Measurements from ENCODE around the gene BBOX1.

The BBOX1 gene

DNA sequence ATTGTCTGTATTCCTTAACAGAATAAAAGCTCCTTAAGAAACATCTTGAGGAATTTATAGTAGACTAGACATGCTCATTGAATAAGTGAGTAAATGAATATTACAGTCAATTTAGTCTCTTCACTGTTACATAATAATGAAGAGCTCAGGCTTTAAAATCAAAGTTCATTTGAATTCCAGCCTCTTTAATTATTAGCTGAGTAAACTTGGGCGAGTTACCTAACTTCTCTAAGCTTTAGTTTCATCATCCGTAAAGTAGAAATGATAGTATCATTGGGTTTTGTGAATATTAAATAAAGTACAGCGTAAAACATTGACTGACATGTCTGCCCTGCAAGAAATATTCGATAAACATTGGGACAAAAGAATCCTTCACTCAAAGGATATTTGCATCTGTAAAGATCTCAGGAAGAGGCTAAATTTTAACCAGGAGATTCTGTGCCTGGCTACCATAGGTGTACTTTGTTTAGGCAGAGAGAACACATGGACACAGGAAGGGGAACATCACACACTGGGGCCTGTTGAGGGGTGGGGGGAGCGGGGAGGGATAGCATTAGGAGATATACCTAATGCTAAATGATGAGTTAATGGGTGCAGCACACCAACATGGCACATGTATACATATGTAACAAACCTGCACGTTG, 15.2 kb upstream of the BBOX1 start:
- no peak for DNase-seq

DNA sequence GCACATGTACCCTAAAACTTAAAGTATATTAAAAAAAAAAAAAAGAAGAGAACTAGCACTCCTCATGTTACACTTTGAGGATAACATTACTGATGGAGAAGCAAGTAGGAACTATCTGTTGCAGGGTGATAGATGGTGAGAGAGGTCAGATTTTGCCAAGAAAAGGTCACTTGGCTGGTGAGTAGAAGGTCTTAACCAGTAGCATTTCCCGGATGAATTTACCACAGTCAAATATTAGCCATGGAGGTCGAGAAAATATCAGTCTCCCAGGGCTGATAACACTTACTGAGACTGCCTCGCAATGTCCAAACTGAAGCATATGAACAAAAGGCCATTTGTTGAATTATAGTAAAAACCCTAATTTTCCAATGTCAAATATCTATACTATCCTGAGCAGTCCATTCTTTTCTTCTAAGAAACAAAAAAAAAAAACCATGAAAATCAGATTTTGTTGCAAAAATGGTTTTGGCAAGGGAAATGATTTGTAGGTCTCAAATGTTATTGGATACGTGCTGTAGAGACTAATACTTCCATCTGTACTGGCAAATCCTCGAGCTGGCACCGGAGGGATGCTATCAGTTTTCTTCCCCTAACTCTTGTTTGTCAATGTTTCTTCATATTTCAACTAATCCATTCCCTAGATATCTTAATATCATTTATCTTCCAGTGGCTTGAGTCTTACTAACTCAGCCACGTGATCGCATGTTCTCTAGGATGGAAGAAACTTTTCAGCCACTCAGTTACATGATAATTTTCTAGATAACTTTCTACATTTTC, 14.5 kb upstream of the BBOX1 start:
- DNase-seq = no peak

DNA sequence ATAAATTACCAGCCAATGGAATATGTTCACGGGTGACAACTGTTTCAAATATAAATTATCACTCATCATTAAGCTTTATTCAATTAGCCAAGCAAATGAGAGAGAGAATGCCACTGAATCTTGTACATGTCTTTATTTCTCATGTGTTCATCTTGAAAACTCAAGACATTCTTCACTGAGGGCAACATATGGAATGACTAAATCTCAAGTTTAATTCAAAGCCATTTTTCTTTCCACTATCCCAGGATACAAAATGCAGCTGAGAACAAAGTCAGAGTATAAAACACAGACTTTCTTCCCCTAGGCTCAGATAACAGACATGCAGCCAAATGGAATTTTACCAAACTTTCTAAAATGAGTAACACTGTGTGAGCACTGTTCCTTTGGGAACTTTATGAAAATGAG, 12.1 kb upstream of the BBOX1 start:
- DNase-seq = no peak

DNA sequence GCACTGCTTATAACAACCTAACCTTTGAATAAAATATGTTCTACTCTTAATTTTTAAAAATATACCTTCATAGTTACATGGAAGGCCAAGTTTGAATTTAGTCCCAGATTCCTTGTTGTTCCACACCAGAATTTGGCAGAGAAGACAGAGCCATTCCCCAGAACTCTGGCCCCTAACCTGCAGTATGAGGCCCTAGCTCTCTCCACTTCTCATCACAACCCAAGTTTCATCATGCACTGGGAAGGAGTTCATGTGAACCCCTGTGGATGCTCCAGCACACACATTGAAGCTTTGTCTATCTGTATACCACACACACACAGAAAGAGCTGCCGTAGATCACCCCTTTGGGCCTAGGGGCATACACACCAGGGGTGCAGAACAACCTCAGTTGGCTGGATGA, 10.6 kb upstream of the BBOX1 start:
- no peak for DNase-seq

DNA sequence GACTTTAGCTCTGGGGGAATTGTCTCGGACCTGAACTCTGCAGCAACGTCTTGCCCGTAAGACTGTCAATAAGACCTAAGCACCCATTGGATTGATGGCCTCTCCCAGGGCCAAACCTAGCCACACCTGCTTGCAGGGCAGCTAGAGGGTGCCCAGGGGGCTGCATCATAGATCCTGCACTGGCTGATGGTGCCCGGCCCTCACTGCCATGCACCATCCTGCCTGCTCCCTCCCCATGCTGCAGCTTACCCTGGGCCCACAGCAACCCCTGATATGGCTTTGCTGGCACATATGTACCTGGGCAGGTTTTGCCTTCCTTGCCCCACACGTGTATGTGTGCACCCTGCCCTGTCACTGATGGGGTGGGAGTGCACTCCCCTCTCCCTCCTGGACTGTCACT, 8.9 kb upstream of the BBOX1 start:
- no peak for DNase-seq

DNA sequence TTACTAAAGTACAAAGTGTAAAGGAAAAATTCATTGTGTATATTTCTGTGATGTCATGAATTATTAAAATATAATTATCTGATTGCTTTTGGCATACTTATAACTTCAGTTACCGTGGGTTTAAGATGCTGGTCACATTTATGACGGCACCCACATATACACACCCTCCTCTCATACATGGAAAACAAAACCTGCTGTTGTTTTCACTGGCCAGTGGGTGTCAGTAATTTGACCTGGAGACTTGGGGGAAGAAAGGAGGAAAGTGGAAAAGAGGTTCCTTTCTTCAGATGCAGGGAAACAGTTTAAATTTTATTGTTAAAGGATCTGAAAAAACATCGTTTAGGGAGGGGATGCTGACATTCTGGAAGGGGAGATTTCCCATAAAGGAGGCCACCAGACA, 742 bp upstream of the BBOX1 start:
- no peak for DNase-seq

DNA sequence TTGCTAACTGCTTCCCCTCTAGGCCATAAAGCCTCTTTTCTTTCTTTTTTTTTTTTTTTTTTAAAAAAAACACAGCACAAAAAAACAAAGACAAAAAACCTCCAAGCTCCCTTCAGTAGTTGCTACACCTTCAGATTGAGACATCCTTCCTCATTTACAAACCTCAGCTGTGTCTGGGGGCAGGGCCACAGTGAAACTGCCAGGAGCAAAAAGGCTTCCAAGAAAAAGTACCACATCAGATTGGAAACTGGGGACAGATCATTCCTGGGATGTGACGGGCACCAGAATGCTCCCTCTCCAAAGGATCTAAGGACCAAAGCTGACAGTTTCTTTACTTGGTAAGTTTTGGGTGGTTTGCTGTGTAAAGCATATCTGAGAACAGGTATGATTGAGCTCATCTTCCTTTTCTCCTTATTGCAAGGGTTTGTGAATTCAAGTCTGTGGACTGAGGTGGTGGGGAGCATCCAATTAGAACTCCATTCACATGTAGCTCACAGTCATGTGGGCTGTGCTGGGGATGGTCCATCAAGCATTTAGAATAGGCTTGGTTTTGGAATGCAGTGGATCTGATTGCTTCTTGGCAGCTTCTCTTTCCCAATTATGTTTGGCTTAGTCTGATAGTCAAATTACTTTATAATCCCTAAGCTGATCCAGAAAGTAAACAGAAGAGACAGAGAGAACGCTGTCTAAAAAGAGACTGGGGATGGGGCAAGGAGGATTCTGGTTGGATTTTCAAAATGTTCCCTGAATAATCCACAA, 705 bp downstream of the BBOX1 start:
- DNase-seq = peak in 1 of 2 experiments; percentile 10

DNA sequence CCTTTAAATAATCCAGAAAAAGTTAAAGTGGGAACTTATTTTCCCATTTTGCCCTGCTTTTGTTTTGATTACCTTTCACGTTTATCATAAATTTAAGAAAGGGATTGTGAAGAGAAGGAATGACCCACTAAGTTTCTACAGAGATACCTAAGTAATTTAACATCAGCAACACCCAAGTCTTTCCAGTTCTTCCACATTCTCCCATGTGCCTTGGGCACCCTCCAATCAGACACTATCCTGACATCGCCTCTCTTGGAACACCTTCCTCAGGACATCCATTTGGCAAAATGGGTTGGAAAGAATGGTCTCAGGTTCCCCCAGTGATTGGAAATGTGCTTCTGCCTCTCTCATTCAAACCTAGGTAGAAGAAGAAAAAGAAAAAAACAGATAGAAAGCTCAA, 6.3 kb downstream of the BBOX1 start:
- no peak for DNase-seq

DNA sequence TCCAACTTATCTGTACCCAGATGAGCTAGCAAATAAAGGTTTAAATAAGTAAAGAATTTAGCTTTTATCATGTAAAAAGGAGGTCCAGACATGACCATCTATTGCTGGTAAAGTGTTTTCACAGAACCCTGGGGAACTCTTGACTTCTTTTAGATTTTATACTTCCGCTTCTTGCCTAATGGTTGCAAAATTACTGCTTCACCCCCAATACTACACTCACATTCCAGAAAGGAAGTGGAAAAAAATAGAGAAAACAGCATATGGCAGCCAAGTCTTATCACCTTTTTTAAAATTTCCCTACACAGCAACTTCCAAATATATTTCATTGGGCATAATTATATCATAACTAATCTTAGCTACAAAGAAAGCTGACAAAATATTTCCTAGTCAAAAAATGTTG, 12.1 kb downstream of the BBOX1 start:
- no peak for DNase-seq

DNA sequence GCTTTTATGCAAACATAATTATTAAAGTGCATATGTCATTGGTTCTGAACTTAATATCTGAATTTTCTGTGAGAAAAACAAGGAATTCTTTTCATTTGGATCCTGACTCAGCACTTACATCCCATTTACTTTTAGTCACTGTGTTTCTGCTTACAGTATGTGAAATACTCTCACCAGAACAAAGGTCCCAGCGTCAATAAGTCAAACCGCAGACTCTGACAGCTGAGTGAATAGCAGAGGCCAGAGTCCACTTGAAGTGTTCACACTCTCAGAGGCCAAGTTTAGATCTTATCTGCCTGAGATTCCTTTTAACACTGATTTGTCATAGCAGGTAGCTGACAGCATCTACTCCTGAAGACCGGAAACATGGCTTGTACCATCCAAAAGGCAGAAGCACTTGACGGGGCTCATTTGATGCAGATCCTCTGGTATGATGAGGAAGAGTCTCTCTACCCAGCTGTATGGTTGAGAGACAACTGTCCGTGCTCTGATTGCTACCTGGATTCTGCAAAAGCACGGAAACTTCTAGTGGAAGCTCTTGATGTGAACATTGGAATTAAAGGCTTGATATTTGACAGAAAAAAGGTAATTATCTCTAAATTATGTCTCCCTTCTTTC, 14.6 kb downstream of the BBOX1 start:
- no peak for DNase-seq

DNA sequence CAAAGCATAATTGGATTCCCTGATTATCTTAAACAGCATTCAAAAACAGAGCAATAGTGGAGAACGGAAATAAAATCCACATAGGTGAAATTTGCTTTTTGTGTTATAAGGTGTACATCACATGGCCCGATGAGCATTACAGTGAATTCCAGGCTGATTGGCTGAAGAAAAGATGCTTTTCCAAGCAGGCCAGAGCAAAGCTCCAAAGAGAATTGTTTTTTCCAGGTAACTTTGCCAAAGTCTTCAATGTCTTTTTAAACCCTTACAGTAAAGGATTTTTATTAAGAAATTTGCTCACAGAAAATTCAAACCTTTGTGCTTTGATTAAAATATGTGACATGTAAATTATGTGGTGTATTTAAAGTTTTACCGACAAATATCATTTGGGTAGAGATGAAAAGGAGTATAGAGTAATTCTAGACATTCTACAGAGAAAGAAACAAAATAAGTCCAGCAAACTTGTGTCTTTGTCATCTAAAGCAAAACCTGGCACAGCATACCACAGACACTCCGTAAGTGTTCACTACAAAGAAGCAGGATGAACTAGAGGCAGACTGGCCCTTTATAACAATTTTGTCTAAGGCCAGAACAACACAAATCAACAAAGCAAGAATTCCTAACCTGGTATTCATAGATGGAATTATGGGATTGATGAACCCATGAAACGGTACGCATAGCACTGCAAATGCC, 16.6 kb downstream of the BBOX1 start:
- DNase-seq = no peak

DNA sequence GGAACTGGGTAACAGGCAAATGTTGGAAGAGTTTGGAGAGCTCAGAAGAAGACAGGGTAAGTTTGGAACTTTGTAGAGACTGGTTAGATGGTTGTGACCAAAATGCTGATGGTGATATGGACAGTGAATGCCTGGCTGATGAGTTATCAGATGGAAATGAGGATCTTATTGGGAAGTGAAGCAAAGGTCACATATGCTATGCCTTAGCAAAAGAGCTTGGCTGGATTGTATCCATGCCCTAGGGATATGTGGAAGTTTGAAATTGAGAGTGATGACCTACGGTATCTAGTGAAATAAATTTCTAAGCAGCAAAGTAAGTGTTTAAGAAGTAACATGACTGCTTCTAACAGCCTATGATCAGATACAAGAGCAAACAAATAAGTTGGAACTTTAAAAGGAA, 17.8 kb downstream of the BBOX1 start:
- DNase-seq = no peak

DNA sequence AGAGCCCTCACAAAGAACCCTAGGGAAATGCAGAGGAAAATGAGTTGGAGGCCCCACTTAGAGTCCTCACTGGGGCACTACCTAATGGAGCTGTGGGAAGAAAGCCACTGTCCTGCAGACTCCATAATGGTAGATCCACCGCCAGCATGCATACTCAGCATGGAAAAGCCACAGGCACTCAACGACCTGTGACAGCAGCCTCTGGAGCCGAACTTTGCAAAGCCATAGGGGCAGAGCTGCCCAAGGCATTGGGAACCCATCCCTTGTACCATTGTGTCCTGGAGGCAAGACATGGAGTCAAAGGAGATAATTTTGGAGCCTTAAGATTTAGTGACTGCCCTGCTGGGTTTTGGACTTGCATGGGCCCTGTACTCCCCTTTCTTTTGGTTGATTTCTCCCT, 18.8 kb downstream of the BBOX1 start:
- no peak for DNase-seq

DNA sequence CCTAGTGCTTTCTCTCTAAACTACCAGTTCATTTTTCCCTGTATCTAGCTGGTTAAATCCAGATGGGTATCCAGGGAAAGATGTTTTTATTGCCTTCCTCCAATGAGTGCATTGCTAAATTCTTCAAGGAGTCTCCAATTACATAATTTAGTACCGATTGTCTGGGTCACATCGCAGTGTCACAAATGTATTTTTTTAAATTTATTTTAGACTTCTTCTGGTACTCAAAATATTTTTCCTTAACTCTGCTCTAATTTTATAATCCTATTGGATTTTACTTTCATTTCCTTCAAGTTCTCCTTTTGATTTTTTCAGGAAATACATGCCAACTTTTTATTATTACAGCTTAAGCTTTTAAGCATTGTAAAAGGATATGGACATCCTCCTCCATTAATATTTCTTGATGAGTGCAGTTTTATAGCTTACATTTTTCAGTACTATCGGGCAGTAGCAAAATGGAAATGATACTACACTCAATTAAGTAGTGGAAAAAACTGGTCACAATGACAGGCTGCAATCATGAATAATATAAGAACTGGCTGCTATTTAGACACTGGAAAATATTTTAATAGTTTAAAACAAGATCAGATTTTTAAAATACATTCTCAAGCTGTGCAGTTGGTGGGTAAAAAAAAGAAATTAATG, 20.3 kb downstream of the BBOX1 start:
- DNase-seq = no peak

DNA sequence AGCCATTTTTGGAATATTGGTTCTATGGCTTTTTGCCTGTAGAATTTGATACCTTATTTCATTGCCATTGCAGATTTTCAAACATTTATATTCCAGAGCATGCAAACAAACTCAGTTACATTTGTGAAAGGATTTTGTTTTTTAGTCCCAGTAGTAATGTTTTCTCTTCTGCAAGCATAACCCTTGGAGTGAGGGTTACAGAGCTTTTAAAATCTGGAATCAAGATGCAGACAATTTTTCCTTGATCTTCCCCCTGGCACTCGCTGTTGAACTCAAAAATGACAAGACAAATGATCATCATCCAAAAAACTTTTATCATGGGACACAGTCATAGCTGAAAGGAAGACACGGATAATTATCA, 20.8 kb downstream of the BBOX1 start:
- no peak for DNase-seq

DNA sequence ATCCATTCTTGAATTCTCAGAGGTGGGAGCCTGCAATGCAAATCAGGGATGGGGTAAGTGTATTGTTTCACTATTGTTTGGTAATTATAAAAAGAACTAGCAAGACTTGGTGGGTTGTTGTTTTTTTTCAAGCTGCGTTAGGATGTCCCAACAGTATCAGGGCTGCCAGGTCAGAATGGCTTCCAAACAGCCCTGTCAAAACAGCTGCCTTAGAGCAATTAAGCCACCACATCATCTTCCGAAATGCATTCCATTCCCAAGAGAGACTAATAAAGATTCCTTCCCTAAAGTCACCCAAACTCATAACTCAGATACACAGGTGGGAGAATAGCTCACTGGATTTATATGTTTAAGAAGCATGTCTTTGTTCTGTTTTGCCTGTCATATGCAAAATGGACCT, 23.5 kb downstream of the BBOX1 start:
- DNase-seq = no peak

DNA sequence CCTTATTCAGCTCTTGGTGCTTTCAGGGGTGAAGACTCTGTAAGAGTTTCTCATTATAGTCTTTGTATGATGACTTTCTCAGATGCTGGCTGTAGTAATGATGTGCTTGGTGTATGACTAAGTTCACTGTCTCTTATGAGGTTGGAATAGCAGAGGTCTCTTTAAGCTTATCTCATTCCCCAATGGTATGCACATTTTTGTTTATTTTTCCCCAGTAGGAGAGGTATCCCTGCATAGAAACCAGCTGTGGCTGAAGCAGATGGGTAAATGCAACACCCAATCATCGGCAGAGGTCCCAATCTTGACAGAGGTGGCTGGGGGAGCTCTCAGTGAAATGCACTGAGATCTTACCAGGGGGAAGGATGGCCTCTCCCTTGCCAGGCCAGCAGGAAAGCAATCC, 34.6 kb downstream of the BBOX1 start:
- no peak for DNase-seq

DNA sequence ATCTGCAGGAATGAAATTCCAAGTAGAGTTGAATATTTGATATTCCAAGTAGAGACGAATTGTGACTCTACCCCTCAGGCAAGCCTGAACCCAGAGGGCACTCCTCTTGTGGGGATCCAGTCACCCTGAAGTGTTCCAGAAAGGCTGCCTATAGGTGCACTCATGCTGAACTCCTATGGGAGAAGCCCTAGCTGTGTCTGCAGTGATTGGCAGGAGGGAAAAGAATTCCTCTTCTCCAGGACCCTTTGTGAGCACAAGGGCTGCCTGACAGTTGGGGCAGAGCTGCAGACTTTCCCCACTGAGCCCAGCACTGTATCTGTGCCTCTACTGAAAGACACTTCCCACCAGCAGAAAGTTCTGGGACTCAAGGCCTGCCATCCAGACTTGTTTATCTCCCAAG, 35.0 kb downstream of the BBOX1 start:
- DNase-seq = no peak

DNA sequence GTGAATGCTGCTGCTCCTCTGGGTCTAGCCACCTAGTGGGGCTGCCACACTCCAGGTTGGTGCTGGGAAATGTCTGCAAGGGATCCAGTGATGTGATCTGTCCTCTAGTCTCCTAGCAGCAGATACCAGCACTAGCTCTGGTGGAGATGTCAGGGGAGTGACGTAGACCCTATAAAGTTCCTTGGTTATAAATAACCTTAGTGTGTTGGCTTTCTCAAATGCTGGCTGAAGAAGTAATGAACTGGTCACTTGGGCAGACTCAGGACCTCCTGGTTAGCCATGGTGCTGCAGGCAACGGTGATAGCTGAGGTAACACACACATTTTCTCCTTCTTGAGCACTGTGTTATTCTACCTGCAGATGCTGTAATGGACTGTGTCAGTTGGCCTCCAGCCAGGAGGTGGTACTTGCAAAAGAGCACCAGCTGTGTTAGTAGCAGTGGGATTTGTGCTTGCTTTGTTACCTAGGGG, 35.5 kb downstream of the BBOX1 start:
- peak; percentile 30 to 76 for DNase-seq

DNA sequence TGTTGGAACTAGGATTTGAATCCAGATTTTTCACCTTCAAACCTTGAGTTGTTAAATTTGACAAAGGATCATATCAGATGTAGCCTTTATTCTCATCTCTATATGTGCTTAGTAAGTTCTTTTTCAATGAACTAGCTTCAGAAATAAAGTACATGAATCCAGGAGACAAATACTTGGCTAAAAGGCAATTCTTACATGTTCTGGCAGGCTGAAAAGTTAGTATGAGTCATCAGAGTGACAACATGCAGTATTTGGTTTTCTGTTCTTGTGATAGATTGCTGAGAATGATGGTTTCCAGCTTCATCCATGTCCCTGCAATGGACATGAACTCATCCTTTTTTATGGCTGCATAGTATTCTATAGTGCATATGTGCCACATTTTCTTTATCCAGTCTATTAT, 40.4 kb downstream of the BBOX1 start:
- DNase-seq = no peak

DNA sequence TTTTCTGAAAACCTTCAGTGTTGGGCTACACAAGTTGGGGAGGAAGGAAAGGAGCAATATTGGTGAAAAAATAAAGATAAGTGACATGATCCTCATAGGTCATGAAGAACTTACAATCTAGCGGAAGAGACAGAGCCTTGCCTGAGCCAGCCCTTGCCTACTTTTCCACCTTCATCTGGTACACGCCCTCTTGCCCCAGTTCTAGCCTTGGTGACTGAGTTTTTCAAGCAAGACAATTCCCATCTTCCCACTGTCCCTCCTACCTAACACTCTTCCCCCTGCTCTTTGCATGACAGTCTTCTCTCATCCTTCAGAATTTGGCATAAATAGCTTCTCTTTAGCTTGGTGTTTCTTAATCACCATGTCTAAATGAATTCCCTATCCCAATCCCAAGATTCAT, 42.6 kb downstream of the BBOX1 start:
- DNase-seq = no peak

DNA sequence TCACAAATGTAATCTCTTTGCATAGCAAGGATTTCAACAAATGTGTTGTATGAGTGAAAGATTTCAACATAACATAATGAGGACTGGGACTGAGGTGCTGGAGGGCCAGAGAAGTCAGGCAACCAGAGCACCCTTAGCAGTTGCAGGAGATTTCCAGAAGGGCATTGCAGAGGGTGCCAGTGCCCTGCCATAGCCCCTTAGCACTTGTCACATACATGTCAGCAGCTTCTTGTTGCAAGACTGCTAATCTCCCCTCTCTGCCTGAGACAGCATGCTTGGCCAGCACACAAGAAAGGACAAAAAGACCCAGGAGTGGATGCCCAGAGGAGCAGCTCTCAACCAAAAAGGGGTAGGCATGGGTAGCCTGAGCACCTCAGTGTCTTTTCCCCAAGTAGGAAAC, 43.2 kb downstream of the BBOX1 start:
- no peak for DNase-seq

DNA sequence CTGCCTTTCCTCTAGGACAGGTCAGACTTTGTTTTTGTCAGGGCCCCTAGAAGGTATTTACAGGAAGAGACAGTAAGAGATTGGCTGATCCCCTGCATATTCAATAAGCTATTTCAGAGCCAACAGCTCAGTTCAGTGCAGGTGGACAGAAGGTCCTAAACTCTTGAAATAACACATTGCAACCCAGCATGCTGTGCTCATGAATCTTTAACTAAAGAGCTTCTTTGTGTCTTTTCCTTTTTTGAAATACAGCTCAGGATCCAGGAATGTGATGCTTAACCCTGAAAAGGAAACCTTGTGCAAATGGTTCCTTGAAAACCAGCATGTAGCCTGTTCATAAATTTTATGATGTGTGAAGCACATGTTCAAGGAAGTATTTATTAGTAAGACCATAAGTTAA, 43.9 kb downstream of the BBOX1 start:
- DNase-seq = no peak

All from NCI-H524 (cell line).